HCT116 (cell line): ENCODE results near the gene COMMD10. TPM values are rescaled to one million over a fixed set of nuclear protein-coding genes. Genes with fewer than 3 reads are reported as not detected.

Experiments
- ATAC-seq: fragments of 200-7000 bp; cut with Tn5 transposase; 2 replicates; pipeline ENCODE4 v1.9.1; 2020; ENCODE audit warnings: mild to moderate bottlenecking, moderate library complexity
- BruUV-seq: library from RNA; stranded (reverse); fragments of 400-500 nt; replicated peaks from 2 replicates; lab custom pipeline; 2021; lab: Mats Ljungman, UMichigan
- CTCF ChIA-PET: fragments of 300-600 bp; sonication (Branson Sonifier 250); formaldehyde crosslinking; loops from one replicate; lab custom pipeline; 2021; ENCODE audit warnings: antibody characterized with exemption; lab: Charles Lee
- POLR2A ChIA-PET: fragments of 300-600, 350-600 bp; sonication (Branson Sonifier 250); formaldehyde crosslinking; loops from one replicate; lab custom pipeline; 2021; ENCODE audit warnings: antibody characterized with exemption; lab: Charles Lee
- RAD21 ChIA-PET, 2 experiments: fragments of 300-600 bp; sonication (Branson Sonifier 250); formaldehyde crosslinking; loops; one replicate each; lab custom pipeline; 2023; ENCODE audit warnings: low total read pairs in 2 of 2; ENCODE audit not compliant: uncharacterized antibody in 2 of 2, unreplicated experiment in 2 of 2, low non-redundant PET in 1 of 2; lab: Charles Lee
- DNase-seq: peaks from one replicate; pipeline ENCODE4 v3.0.0-alpha.2; 2010; ENCODE audit warnings: low read depth, low spot score
- H2AFZ ChIP-seq: fragments of 200-600 bp; shearing (Covaris generic), sonication (generic); 2 replicates; pipeline ENCODE4 v1.6.1; 2017; ENCODE audit warnings: low read depth, mixed run types, mixed read lengths, antibody characterized with exemption, low read length; ENCODE audit not compliant: poor library complexity, severe bottlenecking
- H3K27ac ChIP-seq: 2 replicates; pipeline ENCODE4 v1.5.1; 2012; ENCODE audit warnings: low read depth, low read length
- H3K27me3 ChIP-seq: fragments of 200-600 bp; sonication (generic); 2 replicates; pipeline ENCODE4 v1.6.1; 2016; ENCODE audit warnings: mixed run types, low read length, mixed read lengths; ENCODE audit not compliant: insufficient read depth
- H3K36me3 ChIP-seq, 2 experiments: fragments of 200-500 bp in 1 of 2; fragments of 200-600 bp in 1 of 2; sonication (Bioruptor generic) in 1 of 2; sonication (generic) in 1 of 2; 2 replicates each; pipeline versions ENCODE4 v1.5.1 to v1.6.1; 2014 to 2016; ENCODE audit warnings: low read length in 2 of 2, inconsistent platforms in 1 of 2, mixed read lengths in 1 of 2, mixed run types in 1 of 2; ENCODE audit not compliant: insufficient read depth in 2 of 2, control insufficient read depth in 1 of 2
- H3K4me1 ChIP-seq, 2 experiments: fragments of 200-600 bp in 1 of 2; sonication (generic) in 1 of 2; 2 replicates each; pipeline versions ENCODE4 v1.5.1 to v1.6.1; 2012 to 2017; ENCODE audit warnings: low read length in 2 of 2, inconsistent platforms in 1 of 2, mild to moderate bottlenecking in 1 of 2, mixed read lengths in 1 of 2, mixed run types in 1 of 2, moderate library complexity in 1 of 2; ENCODE audit not compliant: insufficient read depth in 2 of 2, control insufficient read depth in 1 of 2
- H3K4me2 ChIP-seq: fragments of 200-600 bp; sonication (generic); 2 replicates; pipeline ENCODE4 v1.6.1; 2017; ENCODE audit warnings: mixed run types, low read length, mixed read lengths
- H3K4me3 ChIP-seq, 2 experiments: fragments of 200-600 bp in 1 of 2; sonication (generic) in 1 of 2; replicated peaks in 1 of 2; 2 replicates each; pipeline ENCODE4 v1.5.1; 2011 to 2016; ENCODE audit warnings: low read length in 2 of 2, control low read depth in 1 of 2, low read depth in 1 of 2, mild to moderate bottlenecking in 1 of 2, mixed read lengths in 1 of 2, mixed run types in 1 of 2
- H3K79me2 ChIP-seq: fragments of 200-600 bp; sonication (generic); 2 replicates; pipeline ENCODE4 v1.6.1; 2017; ENCODE audit warnings: mild to moderate bottlenecking, mixed run types, low read length, moderate library complexity, mixed read lengths; ENCODE audit not compliant: insufficient read depth
- H3K9ac ChIP-seq: fragments of 200-600 bp; sonication (generic); 2 replicates; pipeline ENCODE4 v1.6.1; 2016; ENCODE audit warnings: low read length, mixed read lengths
- H3K9me2 ChIP-seq: fragments of 200-600 bp; sonication (generic), shearing (Covaris generic); 2 replicates; pipeline ENCODE4 v1.6.1; 2017; ENCODE audit warnings: mixed run types, mild to moderate bottlenecking, moderate library complexity; ENCODE audit not compliant: insufficient read depth
- H3K9me3 ChIP-seq, 2 experiments: fragments of 200-500 bp in 1 of 2; fragments of 200-600 bp in 1 of 2; sonication (Bioruptor generic) in 1 of 2; sonication (generic) in 1 of 2; 2 replicates each; pipeline ENCODE4 v1.6.1; 2014 to 2017; ENCODE audit warnings: low read length in 2 of 2, mixed read lengths in 2 of 2, inconsistent platforms in 1 of 2, low read depth in 1 of 2, mild to moderate bottlenecking in 1 of 2, mixed run types in 1 of 2, moderate library complexity in 1 of 2; ENCODE audit not compliant: control insufficient read depth in 1 of 2, insufficient read depth in 1 of 2
- H4K20me1 ChIP-seq: fragments of 200-600 bp; sonication (generic), shearing (Covaris generic); 2 replicates; pipeline ENCODE4 v1.6.1; 2017; ENCODE audit warnings: mixed run types, mild to moderate bottlenecking, moderate library complexity; ENCODE audit not compliant: insufficient read depth
- ATF3 ChIP-seq: IDR thresholded peaks from 2 replicates; pipeline ENCODE4 v1.6.1; 2012
- CBX3 ChIP-seq: IDR thresholded peaks from 2 replicates; pipeline ENCODE4 v1.6.1; 2012; ENCODE audit warnings: low read depth
- CEBPB ChIP-seq: IDR thresholded peaks from 2 replicates; pipeline ENCODE4 v1.6.1; 2012; ENCODE audit warnings: low read depth
- CTCF ChIP-seq, 3 experiments: fragments of 200-600 bp in 1 of 3; sonication (generic) in 1 of 3; IDR thresholded peaks in 2 of 3; conservative IDR thresholded peaks in 1 of 3; 2 replicates each; pipeline ENCODE4 v1.5.1; 2012 to 2017; ENCODE audit warnings: low read depth in 2 of 3, low read length in 2 of 3, antibody characterized with exemption in 1 of 3, borderline replicate concordance in 1 of 3, control low read depth in 1 of 3, mild to moderate bottlenecking in 1 of 3, mixed read lengths in 1 of 3, mixed run types in 1 of 3, moderate library complexity in 1 of 3; ENCODE audit not compliant: insufficient read depth in 1 of 3
- EGR1 ChIP-seq: IDR thresholded peaks from 2 replicates; pipeline ENCODE4 v1.6.1; 2012; ENCODE audit warnings: low read depth
- ELF1 ChIP-seq: IDR thresholded peaks from 2 replicates; pipeline ENCODE4 v1.6.1; 2012; ENCODE audit warnings: low read depth, borderline replicate concordance
- EZH2 ChIP-seq: fragments of 200-600 bp; sonication (generic); IDR thresholded peaks from 2 replicates; pipeline ENCODE4 v1.6.1; 2017; ENCODE audit warnings: antibody characterized with exemption, mixed run types
- EZH2phosphoT487 ChIP-seq: fragments of 200-600 bp; IDR thresholded peaks from 2 replicates; pipeline ENCODE4 v1.6.1; 2018; ENCODE audit warnings: antibody characterized with exemption, borderline replicate concordance
- FOSL1 ChIP-seq: IDR thresholded peaks from 2 replicates; pipeline ENCODE4 v1.6.1; 2012; ENCODE audit warnings: low read depth
- JUND ChIP-seq: IDR thresholded peaks from 2 replicates; pipeline ENCODE4 v1.6.1; 2012
- MAX ChIP-seq: IDR thresholded peaks from 2 replicates; pipeline ENCODE4 v1.6.1; 2012
- POLR2A ChIP-seq: IDR thresholded peaks from 2 replicates; pipeline ENCODE4 v1.7.0; 2011; ENCODE audit warnings: borderline replicate concordance; ENCODE audit not compliant: insufficient read depth, insufficient read length; ENCODE audit errors: extremely low read depth
- POLR2AphosphoS5 ChIP-seq: IDR thresholded peaks from 2 replicates; pipeline ENCODE4 v1.6.1; 2011; ENCODE audit warnings: mild to moderate bottlenecking, low read depth, low read length, moderate library complexity
- RAD21 ChIP-seq: IDR thresholded peaks from 2 replicates; pipeline ENCODE4 v1.6.1; 2012; ENCODE audit warnings: low read depth, mild to moderate bottlenecking
- REST ChIP-seq: IDR thresholded peaks from 2 replicates; pipeline ENCODE4 v1.6.1; 2012; ENCODE audit warnings: low read depth
- SIN3A ChIP-seq: IDR thresholded peaks from 2 replicates; pipeline ENCODE4 v1.6.1; 2012; ENCODE audit warnings: low read depth
- TCF7L2 ChIP-seq: IDR thresholded peaks from 2 replicates; pipeline ENCODE4 v1.7.0; 2011; ENCODE audit warnings: borderline replicate concordance, inconsistent platforms; ENCODE audit not compliant: insufficient read depth, insufficient read length; ENCODE audit errors: extremely low read depth
- YY1 ChIP-seq: IDR thresholded peaks from 2 replicates; pipeline ENCODE4 v1.6.1; 2011; ENCODE audit warnings: low read length, low read depth, moderate library complexity, mild to moderate bottlenecking; ENCODE audit not compliant: insufficient replicate concordance; ENCODE audit errors: extremely low read depth
- ZFX ChIP-seq: fragments of 450-650 bp; IDR thresholded peaks from 2 replicates; pipeline ENCODE4 v1.6.1; 2017
- ZNF274 ChIP-seq: fragments of 200-500 bp; sonication (Bioruptor generic); IDR thresholded peaks from 2 replicates; pipeline ENCODE4 v1.6.1; 2014; ENCODE audit warnings: mild to moderate bottlenecking, low read depth, low read length, inconsistent platforms
- intact Hi-C: fragments of 100-400 bp; cut with micrococcal nuclease; formaldehyde crosslinking; loops from 2 replicates; pipeline ENCODE4 v1.10.0; 2022
- total RNA-seq: library from RNA; stranded (reverse); gene quantifications from one replicate; pipeline ENCODE4 v1.2.1, GENCODE V29; 2021; ENCODE audit not compliant: unreplicated experiment

COMMD10 gene
- total RNA-seq, 1 experiment from 2014 or later = 35.3 TPM

- Histone ChIP-seq H3K4me3 (no peak overlapping the region), H2AFZ (no peak overlapping the region), H3K36me3 (no peaks in the 10 kb centered on the region; a peak in 1 of 4 replicates), H3K79me2 (no peaks in the 10 kb centered on the region), H3K4me2 (no peak overlapping the region), H3K9ac (no peak overlapping the region), H3K9me3 (no peaks in the 10 kb centered on the region), H3K27me3 (no peaks in the 10 kb centered on the region), H3K4me1 (peaks cover 0 to 35% of the 10 kb centered on the region in 2 experiments; a peak in 2 of 4 replicates)
- no peak for ATAC-seq
- RAD21 ChIA-PET = no interaction called here
- DNase-seq = no peak
- CTCF ChIA-PET = interaction anchor here (1.5 kb wide), 1 partner anchor 9 kb away, joined by 9 read pairs; no protein-coding TSS in a partner anchor
- POLR2A ChIA-PET = no interaction called here
- intact Hi-C loops = no loop called here
- TF ChIP-seq TCF7L2 (no peak), FOSL1 (no peak), REST (no peak), ATF3 (no peak), POLR2AphosphoS5 (no peak), JUND (no peak), EZH2 (no peak), ZFX (no peak), YY1 (no peak), ELF1 (no peak), SIN3A (no peak), RAD21 (no peak), CBX3 (no peak), POLR2A (no peak), CTCF (IDR thresholded peaks at IDR 0.05 in 2 of 3, conservative IDR thresholded peaks at IDR 0.05 in 1 of 3; ENCODE audit: borderline replicate concordance in 1 of 3, insufficient read depth in 1 of 3, low read depth in 2 of 3, low read length in 2 of 3) (no peak), EGR1 (no peak), EZH2phosphoT487 (no peak), ZNF274 (no peak), MAX (no peak), CEBPB (no peak)
- TF ChIP-seq, all 23 proteins: peak for 0
- Histone ChIP-seq H3K9me2 (no peaks in the 10 kb centered on the region), H4K20me1 (no peaks in the 10 kb centered on the region), H3K27ac (no peak overlapping the region)
- BruUV-seq = no TSS peak
These were observed 26.4 kb upstream of the COMMD10 start for GRCh38 chr5:116058346-116058936.
